GM19193 (cell line): ENCODE data around the gene NOL9.

Experiments
- POLR2A ChIP-seq: IDR thresholded peaks from 4 replicates; pipeline ENCODE4 v1.6.1; 2011; ENCODE audit not compliant: insufficient read depth, insufficient read length; ENCODE audit errors: extremely low read depth

NOL9 gene

DNA sequence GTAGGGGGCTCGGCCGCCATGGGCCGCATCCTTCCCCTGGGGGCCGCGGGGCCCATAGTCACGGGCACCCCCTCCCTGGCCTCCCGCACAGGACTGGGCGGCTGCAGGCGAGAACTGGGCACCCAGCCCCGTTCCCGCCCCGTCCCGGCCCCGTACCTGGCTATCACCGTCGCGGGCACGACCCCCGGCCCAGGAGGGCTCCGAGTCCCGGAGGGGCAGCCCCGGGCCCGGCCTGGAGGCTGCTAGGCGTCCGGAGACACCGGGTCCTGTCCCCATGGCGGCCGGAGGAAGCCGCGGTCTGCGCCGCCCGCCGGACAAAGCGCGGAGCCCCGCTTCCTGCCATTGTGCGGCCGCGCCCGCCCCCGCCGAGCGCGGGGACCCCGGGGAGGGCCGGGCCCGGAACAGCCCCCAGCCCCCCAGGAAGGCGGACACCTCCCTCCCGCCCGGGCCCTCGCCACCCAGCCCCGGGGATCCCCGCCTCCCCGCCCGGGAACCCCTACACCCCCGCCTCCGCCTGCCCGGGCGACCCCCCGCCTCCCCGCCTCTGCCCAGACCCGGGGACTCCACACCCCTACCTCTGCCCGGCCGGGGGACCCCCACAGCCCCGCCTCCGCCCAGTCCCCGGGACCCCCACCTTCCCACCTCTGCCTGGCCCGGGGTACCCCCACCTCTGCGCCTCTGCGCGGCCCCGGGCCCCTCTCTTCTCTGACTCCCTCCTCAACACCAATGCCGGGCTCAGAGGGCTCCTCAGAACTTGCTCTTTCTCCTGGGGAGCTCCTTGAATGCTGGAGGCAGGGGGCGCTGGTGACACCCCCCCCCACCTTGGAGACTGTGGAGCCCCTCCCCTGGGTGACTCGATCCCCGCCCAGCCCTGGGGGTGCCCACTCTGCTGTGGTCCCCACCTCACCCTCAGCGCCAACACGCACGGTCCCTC is 68.9 kb downstream of the NOL9 start:
- no peak for TF ChIP-seq POLR2A

DNA sequence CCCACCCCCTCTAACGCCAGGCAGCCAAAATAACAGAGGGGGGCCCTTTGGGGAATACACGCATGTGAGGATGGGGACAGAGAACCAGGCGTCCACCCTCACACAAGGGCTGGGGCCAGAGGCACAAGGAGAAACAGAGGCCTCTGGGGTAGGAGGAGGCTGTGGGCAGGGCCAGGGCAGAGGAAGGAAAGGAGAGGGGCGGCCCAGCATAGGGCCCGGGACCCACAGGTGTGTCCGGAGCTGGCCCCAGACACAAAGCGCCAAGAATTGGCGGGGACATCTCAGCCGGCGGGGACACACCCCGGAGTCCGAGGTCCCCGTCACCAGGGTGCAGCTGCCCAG is 69.5 kb downstream of the NOL9 start:
- TF ChIP-seq POLR2A: no peak

- no peak for TF ChIP-seq POLR2A
These were observed 70.6 kb downstream of the NOL9 start for GRCh38 chr1:6483761-6484117.

- TF ChIP-seq POLR2A: no peak
These were observed 71.1 kb downstream of the NOL9 start for GRCh38 chr1:6483017-6483760.

GRCh38 chr1:6481820-6482219 is 72.5 kb downstream of the NOL9 start:
- TF ChIP-seq POLR2A: no peak

- no peak for TF ChIP-seq POLR2A
These were observed 77.1 kb downstream of the NOL9 start for GRCh38 chr1:6477039-6477820.

- no peak for TF ChIP-seq POLR2A
These were observed 77.8 kb downstream of the NOL9 start for GRCh38 chr1:6476483-6476882.

DNA sequence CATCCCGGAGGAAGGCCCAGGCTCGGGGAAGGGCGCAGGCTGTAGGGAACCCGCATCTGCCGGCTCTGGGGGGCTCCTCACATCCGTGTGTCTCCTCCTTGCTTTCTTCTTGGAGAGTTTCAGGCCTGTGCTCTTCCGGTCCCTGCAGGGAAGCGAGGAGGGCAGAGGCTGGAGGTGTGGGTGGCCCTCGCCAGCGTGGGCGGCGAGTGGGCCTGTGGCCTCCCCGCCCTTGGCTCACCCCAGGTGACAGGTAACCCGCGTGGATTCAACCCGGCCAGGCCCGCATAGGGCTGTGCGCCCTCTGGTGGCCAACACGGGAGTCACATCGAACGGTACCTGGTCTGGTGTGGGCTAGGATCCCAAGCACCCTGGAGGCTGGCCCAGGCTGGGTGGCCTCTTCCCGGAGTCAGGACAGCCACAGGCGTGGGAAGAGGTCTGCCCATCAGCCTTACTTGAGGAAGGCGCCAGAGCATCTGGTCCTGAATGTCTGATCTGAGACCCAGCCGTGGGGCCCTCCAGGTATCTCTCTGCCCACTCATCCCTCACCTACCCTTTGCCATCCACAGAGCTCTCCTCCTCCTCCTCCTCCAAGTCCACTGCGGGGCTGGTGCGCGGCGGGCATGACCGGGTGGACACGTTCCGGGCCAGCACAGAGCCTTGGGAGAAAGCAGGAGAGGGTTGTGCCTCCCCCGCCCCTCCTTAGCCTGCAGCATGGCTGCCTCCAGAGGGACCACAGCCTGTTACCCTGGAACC is 78.8 kb downstream of the NOL9 start:
- TF ChIP-seq POLR2A: no peak

DNA sequence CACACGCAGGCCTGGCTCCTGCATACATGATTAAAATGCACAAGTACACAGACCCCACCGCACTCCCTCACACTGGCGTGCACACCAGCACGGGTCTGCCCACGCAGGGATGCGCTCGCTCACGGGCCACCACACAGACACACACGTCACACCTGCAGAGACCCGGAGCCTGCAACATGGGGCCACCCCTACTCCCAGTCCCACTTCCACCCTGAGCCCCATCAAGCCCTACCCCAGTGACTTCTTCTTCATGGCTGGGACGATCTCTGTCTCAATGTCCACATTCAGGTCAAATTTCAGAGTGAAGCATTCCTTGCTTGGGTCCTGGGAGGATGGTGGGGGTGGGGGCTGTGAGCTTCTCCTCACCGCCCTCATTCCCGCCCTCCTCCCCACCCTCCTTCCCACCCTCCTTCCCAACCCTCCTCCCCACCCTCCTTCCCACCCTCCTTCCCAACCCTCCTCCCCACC is 79.5 kb downstream of the NOL9 start:
- TF ChIP-seq POLR2A: no peak

DNA sequence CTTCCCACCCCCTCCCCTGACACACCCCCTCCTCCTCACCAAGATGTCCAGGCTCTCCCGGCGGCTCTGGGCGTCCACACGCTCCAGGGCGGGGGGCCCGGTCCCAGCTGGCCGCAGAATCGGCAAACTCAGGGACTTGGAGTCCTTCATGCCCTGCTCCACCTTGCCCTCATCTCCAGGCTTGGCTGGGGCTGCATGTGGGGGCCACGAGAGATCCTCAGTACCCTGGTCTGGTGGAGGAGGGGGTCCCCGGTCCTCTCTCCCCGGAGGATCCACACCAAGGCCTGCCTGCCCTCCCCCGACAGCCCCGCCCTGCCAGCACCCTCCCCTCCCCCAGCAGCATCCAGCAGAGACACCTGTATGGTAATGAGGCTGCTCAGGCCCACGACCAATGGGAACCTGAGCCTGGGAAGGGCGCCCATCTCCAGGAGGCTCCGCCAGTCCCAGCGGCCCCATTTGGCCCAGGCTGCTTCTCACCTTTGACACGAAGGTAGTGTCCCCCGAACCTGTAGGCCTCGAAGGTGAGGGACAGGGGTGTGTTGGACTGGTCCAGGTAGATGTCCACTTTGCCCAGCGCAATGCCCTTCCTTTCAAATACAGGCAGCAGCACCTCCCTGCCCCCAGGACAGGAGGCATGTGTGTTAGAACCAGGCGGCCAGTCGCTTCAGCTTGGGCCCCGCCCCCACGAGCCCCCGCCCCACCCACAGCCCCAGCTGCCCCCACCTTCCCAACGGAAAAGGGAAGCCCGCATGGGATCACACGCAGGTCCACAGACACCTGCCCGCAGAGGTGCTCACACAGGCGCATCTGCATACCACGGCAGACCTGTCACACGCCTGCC is 80.1 kb downstream of the NOL9 start:
- TF ChIP-seq POLR2A: no peak

DNA sequence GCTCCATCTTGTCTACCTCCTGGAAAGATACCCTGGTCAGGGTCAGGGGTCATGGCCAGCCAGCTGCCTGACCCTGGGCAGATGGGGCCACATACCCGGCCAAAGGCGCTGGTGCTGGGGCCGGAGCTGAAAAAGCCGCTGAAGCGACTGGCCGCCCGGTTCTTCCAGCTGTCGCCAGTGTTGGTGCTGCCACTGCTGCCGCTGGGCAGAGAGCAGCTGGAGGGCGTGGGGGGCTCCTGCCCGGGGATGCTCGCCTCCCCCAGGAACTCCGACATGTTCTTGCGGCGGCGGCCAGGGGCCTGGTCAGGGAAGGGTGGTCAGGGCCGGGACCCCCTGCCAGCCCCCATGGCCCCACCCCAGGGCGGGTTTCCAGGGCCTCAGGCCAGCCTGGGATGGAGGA is 81.2 kb downstream of the NOL9 start:
- TF ChIP-seq POLR2A: no peak

DNA sequence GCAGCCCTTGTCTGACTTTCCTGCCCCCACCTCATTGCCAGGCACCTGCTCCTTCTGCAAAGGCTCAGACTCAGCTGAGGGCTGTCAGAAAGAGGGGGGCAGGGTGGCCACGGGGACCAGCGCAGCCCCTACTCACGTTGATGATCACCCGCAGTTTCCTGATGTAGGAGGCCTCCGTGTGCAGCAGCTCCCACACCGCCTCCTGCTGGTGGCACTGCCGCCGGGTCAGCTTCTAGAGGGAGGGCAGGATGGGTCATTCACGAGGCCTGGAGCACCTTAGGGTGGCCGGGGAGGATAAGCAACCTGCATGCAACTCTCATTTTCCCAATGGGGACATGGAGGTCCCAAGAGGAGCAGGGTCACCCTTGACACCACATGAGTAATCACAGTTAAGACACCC is 81.9 kb downstream of the NOL9 start:
- no peak for TF ChIP-seq POLR2A

DNA sequence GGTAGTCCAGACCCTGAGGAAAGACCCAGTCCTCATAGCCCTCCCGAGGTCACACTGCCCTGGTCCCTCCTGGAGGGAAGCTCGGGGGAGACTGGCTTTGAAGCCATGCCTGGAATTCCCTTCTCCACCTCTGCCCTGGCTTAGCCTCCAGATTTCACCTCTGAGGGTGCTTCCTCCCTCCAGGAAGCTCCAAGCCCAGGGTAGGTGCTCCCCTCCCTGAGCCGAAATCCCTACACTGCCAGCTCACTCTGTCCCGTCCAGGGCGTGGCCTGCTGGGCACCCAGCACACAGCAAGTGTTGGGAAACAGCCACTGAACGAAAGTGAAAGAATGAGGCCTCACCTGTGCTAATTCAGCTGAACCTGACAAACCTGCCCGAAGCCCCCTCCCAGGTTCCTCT is 82.3 kb downstream of the NOL9 start:
- no peak for TF ChIP-seq POLR2A
